Measurements from ENCODE around the gene NAALADL2.

Gene NAALADL2

GRCh38 chr3:175619369-175619768, 760.2 kb downstream of the NAALADL2 start:
- TF ChIP-seq TAF1 (IDR thresholded peaks at IDR 0.05; ENCODE audit: low read depth) (no peak), CEBPB (IDR thresholded peaks at IDR 0.05) (no peak), EP300 (IDR thresholded peaks at IDR 0.05; ENCODE audit: borderline replicate concordance) (no peak), CREB1 (IDR thresholded peaks at IDR 0.05; ENCODE audit: low read depth) (no peak), FOXM1 (IDR thresholded peaks at IDR 0.05; ENCODE audit: borderline replicate concordance, low read depth) (no peak), USF1 (IDR thresholded peaks at IDR 0.05) (no peak), ZBTB7A (IDR thresholded peaks at IDR 0.05; ENCODE audit: low read depth) (no peak), NFIC (IDR thresholded peaks at IDR 0.05) (no peak), TEAD4 (IDR thresholded peaks at IDR 0.05) (no peak), EGR1 (IDR thresholded peaks at IDR 0.05) (no peak)
- TF ChIP-seq, protein P1, sequence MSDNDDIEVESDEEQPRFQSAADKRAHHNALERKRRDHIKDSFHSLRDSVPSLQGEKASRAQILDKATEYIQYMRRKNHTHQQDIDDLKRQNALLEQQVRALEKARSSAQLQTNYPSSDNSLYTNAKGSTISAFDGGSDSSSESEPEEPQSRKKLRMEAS (IDR thresholded peaks at IDR 0.05), result no peak

DNA sequence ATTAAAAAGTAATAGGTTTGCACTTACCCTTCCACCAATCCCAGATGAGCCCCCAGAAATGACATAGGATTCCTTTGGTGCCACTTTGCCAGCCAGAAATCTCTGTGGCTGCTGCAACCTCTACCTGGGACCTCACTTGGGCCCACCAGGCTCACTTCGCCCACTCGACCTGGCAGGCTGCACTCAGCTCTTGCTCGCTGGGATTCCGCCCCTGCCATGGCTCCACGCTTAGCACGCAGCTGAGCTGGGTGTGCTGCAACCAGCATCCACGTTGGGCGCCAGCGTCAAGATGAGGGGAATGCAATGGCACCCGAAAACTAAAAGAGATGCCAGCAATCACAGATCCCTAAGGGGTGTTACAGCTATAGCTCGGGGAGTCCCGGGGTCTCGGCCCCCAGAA, 761.0 kb downstream of the NAALADL2 start:
- TF ChIP-seq TAF1 (IDR thresholded peaks at IDR 0.05; ENCODE audit: low read depth) (no peak), TCF12 (IDR thresholded peaks at IDR 0.05; ENCODE audit: low read depth) (no peak), FOXM1 (IDR thresholded peaks at IDR 0.05; ENCODE audit: borderline replicate concordance, low read depth) (no peak), TEAD4 (IDR thresholded peaks at IDR 0.05) (no peak), CREB1 (IDR thresholded peaks at IDR 0.05; ENCODE audit: low read depth) (no peak), CEBPB (IDR thresholded peaks at IDR 0.05) (no peak), REST (IDR thresholded peaks at IDR 0.05; ENCODE audit: low read depth) (no peak), NFIC (IDR thresholded peaks at IDR 0.05) (no peak)
- TF ChIP-seq, protein P1 (IDR thresholded peaks at IDR 0.05), result no peak

GRCh38 chr3:175620532-175620931, 761.4 kb downstream of the NAALADL2 start:
- TF ChIP-seq CREB1 (IDR thresholded peaks at IDR 0.05; ENCODE audit: low read depth), result no peak
- no peak for TF ChIP-seq CEBPB (IDR thresholded peaks at IDR 0.05)
- TF ChIP-seq YY1 (IDR thresholded peaks at IDR 0.05; ENCODE audit: low read depth), result no peak
- TF ChIP-seq REST (IDR thresholded peaks at IDR 0.05; ENCODE audit: low read depth), result no peak
- TF ChIP-seq EP300 (IDR thresholded peaks at IDR 0.05; ENCODE audit: borderline replicate concordance), result no peak
- TF ChIP-seq ZBTB7A (IDR thresholded peaks at IDR 0.05; ENCODE audit: low read depth), result no peak
- no peak for TF ChIP-seq RAD21 (IDR thresholded peaks at IDR 0.05; ENCODE audit: low read depth)
- no peak for TF ChIP-seq TEAD4 (IDR thresholded peaks at IDR 0.05)
- TF ChIP-seq EGR1 (IDR thresholded peaks at IDR 0.05), result no peak
- no peak for TF ChIP-seq NFIC (IDR thresholded peaks at IDR 0.05)
- TF ChIP-seq TCF12 (IDR thresholded peaks at IDR 0.05; ENCODE audit: low read depth), result no peak
- no peak for TF ChIP-seq FOXM1 (IDR thresholded peaks at IDR 0.05; ENCODE audit: borderline replicate concordance, low read depth)
- TF ChIP-seq, protein P1 (IDR thresholded peaks at IDR 0.05), result no peak
- no peak for TF ChIP-seq USF1 (IDR thresholded peaks at IDR 0.05)
- TF ChIP-seq TAF1 (IDR thresholded peaks at IDR 0.05; ENCODE audit: low read depth), result no peak

DNA sequence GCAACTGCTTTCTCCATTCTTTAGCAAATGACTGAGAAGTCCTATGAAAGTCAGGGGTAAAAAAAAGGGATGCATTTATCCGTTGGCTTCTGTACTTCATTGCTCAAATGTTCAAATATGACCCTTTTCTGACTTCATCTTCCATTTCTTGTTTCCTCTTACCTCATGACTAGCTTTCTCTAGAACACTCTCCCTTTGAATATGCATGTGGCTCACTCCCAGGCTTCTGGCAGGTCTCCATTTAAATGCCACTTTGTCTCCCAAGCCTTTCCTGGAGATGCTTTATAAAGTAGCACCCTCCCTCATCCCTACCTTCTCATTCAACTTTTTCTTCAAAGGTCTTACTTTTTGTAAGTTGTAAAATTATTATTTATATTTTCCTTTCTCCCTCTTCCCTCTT, 781.8 kb downstream of the NAALADL2 start:
- TF ChIP-seq EGR1 (IDR thresholded peaks at IDR 0.05) (no peak), YY1 (IDR thresholded peaks at IDR 0.05; ENCODE audit: low read depth) (no peak), REST (IDR thresholded peaks at IDR 0.05; ENCODE audit: low read depth) (no peak), CEBPB (IDR thresholded peaks at IDR 0.05) (no peak), TEAD4 (IDR thresholded peaks at IDR 0.05) (no peak), EP300 (IDR thresholded peaks at IDR 0.05; ENCODE audit: borderline replicate concordance) (no peak), ZBTB7A (IDR thresholded peaks at IDR 0.05; ENCODE audit: low read depth) (no peak), FOXM1 (IDR thresholded peaks at IDR 0.05; ENCODE audit: borderline replicate concordance, low read depth) (no peak), USF1 (IDR thresholded peaks at IDR 0.05) (no peak)
